ENCODE results near the gene ETFA.

Gene ETFA

DNA sequence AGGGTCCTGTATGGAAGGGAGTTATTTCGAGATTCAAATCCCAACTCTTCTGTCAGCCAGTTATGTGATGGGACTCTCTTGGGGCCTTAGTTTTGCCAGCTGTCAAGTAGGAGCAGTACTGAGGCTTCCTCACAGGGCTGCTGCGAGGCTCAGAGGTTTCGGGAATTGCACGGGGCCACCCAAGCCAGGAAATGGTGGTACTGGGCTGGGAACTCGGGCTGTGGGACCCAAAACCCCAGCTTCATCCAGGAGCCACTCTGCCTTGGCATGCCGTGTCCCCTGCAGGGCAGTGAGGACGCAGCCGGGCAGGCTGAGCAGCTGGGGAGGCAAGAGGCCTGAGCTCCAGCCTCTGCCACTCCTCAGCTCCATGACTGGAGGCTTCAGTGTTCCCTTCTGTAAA, 118.6 kb downstream of the ETFA start:
- no peak for DNase-seq

GRCh38 chr15:76191539-76192244, 119.6 kb downstream of the ETFA start:
- no peak for DNase-seq

- peak; percentile 45 to 85 (median 67) for DNase-seq
Measured at GRCh38 chr15:76190751-76191538, 120.3 kb downstream of the ETFA start.

GRCh38 chr15:76190070-76190564, 121.2 kb downstream of the ETFA start:
- no peak for DNase-seq

- DNase-seq: no peak
Measured at GRCh38 chr15:76189106-76189505, 122.2 kb downstream of the ETFA start.

- no peak for DNase-seq
Measured at GRCh38 chr15:76187163-76187562, 124.1 kb downstream of the ETFA start.

GRCh38 chr15:76185716-76186115, 125.6 kb downstream of the ETFA start:
- peak; percentile 14 to 70 (median 34) for DNase-seq

GRCh38 chr15:76184650-76185035, 126.6 kb downstream of the ETFA start:
- no peak for DNase-seq

- DNase-seq: no peak
Measured at GRCh38 chr15:76183930-76184649, 127.2 kb downstream of the ETFA start.

DNA sequence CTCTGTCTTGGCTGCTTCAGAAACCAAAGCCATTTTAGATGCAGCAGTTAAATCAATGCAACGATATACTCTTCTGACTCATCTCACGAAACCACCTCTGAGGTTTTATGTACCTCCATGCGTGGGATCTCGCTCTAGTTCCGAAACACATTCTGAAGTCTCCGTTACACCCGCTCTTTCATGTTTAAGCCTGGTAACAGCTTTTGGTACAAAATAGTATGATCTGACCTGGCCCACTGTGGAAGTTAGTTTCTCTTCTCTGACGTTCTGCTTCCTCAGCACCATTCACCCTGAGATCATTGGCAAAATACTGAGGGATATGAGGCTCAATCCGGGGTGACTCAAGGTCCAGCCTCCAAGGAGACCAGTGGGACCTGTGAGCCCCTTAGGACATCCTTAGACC, 129.6 kb downstream of the ETFA start:
- no peak for DNase-seq

- DNase-seq: no peak
Measured at GRCh38 chr15:76180321-76180720, 130.9 kb downstream of the ETFA start.

- DNase-seq: no peak
Measured at GRCh38 chr15:76179023-76179422, 132.2 kb downstream of the ETFA start.

DNA sequence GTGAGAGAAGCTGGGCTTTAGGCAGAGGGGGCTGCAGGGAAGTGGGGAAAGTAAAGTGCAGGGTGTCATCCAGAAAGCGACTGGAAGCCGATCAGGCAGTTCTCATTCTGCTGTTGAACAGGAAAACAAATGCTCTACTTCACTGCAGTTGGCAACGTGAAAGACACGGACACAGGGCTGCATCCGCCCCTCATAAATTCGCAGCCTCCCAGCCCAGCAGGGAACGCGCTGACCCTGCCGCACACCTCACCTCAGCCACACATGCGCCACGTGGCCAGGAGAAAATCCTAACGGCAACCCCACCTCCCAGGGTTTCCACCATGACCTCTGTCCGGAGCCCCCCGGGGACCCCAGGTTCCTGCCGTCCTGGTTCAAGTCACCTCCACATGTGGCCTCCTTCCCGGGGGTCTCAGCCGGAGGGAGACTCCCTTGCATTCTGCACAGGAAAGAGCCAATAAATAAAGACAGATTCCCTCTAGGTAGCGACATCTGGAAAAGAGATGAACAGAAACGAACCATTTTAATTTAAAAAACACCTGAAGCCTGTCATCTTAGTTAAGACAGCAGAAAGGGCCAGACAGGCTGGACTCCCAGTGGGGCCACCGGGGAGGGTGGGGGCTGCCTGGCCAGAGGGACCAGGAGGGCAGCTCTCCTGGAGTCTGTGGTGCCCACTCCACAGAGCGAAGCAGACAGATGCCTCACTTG, 132.8 kb downstream of the ETFA start:
- DNase-seq: peak in 1 of 3 experiments; percentile 17

DNA sequence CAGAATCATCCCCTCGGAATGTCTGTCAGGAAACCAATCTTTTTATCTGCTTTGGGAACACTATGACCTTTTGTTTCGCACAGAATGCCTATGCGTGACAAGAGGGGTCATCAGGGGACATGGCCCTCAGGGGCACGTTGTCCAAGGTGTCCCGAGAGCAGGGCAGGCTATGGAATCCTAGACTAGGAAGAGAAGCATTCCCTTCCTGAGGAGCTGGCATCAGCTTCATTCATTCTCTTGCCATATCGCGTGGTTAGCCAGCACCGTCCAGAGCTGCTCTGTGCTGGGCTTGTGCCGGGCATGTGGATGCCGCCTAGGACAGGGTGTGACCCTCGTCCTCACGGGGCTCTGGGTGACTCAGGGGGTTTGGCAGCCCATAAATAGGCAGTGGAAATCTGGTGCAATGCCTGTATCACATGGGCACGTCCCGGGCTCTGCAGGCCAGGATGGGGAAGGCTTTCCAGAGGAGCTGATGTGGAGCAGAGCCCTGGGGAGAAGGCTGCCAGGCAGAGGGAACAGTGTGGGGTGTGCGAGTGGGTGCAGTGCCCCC, 133.7 kb downstream of the ETFA start:
- no peak for DNase-seq

DNA sequence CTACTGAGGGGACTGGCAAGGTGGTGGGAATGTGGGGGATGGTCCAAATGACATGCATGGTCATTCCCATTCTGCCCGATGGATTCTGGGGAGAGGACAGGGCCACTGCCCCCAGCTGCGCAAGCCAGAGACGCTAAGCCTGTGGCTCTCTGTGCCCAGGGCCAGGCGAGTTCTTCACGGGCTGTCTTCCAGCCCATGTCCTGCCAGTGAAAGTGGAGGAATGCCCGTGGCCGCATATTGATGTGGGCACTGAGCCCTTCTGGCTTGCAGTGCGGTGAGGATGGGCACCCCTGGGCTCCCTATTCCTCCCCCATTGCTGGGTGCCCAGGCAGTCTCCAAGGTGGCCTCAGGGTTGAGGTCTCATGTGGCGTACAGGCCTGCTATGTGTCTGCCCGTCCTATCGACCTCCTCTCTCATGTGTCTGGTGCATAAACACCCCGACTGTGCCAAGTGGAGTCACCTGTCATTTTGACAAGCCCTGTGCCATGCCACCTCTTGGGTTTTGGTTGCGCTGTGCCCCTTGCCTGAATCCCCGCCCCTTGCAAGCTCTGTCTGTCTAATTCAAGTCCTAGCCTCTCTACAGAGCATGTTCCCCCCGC, 134.7 kb downstream of the ETFA start:
- no peak for DNase-seq

- no peak for DNase-seq
Measured at GRCh38 chr15:76176059-76176458, 135.2 kb downstream of the ETFA start.

DNA sequence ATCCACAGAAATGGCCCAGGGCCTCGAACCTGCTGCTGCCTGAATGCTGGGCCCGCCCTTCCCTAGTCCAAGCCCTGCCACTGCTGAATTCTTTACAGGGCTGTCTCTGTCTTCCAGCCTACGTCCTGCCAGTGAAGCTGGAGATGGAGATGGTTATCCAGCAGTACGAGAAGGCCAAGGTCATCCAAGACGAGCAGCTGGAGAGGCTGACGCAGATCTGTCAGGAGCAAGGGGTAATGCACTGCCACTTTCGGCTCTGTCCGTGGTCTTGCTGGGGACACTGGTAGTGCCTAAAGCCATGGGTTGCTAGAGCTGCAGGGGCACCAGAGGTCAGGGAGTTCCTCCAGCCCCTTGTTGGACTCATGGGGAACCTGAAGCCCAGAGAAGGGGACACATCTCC, 135.8 kb downstream of the ETFA start:
- no peak for DNase-seq

GRCh38 chr15:76174654-76175053, 136.6 kb downstream of the ETFA start:
- no peak for DNase-seq

- DNase-seq: no peak
Measured at GRCh38 chr15:76173317-76173834, 137.9 kb downstream of the ETFA start.

GRCh38 chr15:76172782-76173181, 138.5 kb downstream of the ETFA start:
- DNase-seq: no peak

GRCh38 chr15:76169911-76170800, 141.1 kb downstream of the ETFA start:
- DNase-seq: no peak

Data from NCI-H1417 (cell line).